HL-60 (cell line): ENCODE data around the gene PTPA.
"Not testable (repeated sequence)": the region's sequence is repeated elsewhere in the genome, so short reads cannot be mapped to it uniquely, and the experiment has no call there.

Experiments used
- DNase-seq, 2 experiments: peaks; one replicate each; pipeline ENCODE4 v3.0.0-alpha.2; 2010 to 2020; ENCODE audit warnings: low read depth in 1 of 2, low spot score in 1 of 2
- H3K27ac ChIP-seq: fragments of 250-450 bp; sonication (Bioruptor Pico); replicated peaks from 2 replicates; pipeline ENCODE4 v1.5.1; 2020; ENCODE audit warnings: mild to moderate bottlenecking, moderate library complexity
- H3K27me3 ChIP-seq: fragments of 250-450 bp; sonication (Bioruptor Pico); 2 replicates; pipeline ENCODE4 v1.5.1; 2021; ENCODE audit warnings: mild to moderate bottlenecking, moderate library complexity; ENCODE audit not compliant: insufficient read depth, poor library complexity, severe bottlenecking
- H3K4me3 ChIP-seq: replicated peaks from 2 replicates; pipeline ENCODE4 v1.5.1; 2011; ENCODE audit warnings: mild to moderate bottlenecking, control low read depth, low read length; ENCODE audit not compliant: insufficient read depth
- CTCF ChIP-seq: IDR thresholded peaks from one replicate; pipeline ENCODE4 v1.5.1; 2011; ENCODE audit warnings: low read length, control low read depth, inconsistent platforms; ENCODE audit not compliant: insufficient read depth
- GABPA ChIP-seq: IDR thresholded peaks from 2 replicates; pipeline ENCODE4 v1.6.1; 2012; ENCODE audit warnings: low read depth
- POLR2AphosphoS5 ChIP-seq: IDR thresholded peaks from 2 replicates; pipeline ENCODE4 v1.6.1; 2012; ENCODE audit warnings: low read depth
- REST ChIP-seq: IDR thresholded peaks from 2 replicates; pipeline ENCODE4 v1.6.1; 2012; ENCODE audit warnings: low read depth; ENCODE audit not compliant: insufficient replicate concordance
- SPI1 ChIP-seq: IDR thresholded peaks from 2 replicates; pipeline ENCODE4 v1.6.1; 2012; ENCODE audit warnings: low read depth, mild to moderate bottlenecking, borderline replicate concordance

The PTPA gene

GRCh38 chr9:129162497-129163197 lies 51.4 kb downstream of the PTPA start:
- Histone ChIP-seq H3K27ac (no peak overlapping the region), H3K4me3 (no peak overlapping the region)
- TF ChIP-seq SPI1: no peak
- TF ChIP-seq CTCF: no peak
- TF ChIP-seq GABPA: no peak
- TF ChIP-seq POLR2AphosphoS5: no peak
- TF ChIP-seq REST: no peak

GRCh38 chr9:129163198-129163670 lies 52.0 kb downstream of the PTPA start:
- H3K4me3 ChIP-seq, DNase-seq, H3K27ac ChIP-seq, H3K27me3 ChIP-seq: not testable (repeated sequence)

More at GRCh38 chr9:129162497-129163197, 51.4 kb downstream of the PTPA start:
- no peaks in the 10 kb centered on the region for H3K27me3 ChIP-seq
- no peak for DNase-seq

GRCh38 chr9:129163753-129164152 lies 52.5 kb downstream of the PTPA start:
- DNase-seq: no peak
- TF ChIP-seq REST (no peak), GABPA (no peak), CTCF (no peak), SPI1 (no peak)
- Histone ChIP-seq H3K4me3 (no peak overlapping the region), H3K27me3 (no peaks in the 10 kb centered on the region), H3K27ac (no peak overlapping the region)

- DNase-seq: no peak
- H3K27me3 ChIP-seq: no peaks in the 10 kb centered on the region
- no peak overlapping the region for H3K4me3 ChIP-seq
- no peak for TF ChIP-seq GABPA
- TF ChIP-seq POLR2AphosphoS5: no peak
- TF ChIP-seq SPI1: no peak
- no peak for TF ChIP-seq REST
- TF ChIP-seq CTCF: no peak
- H3K27ac ChIP-seq: no peak overlapping the region
Measured at GRCh38 chr9:129164246-129164930, 53.2 kb downstream of the PTPA start.
